GM12878 (cell line): ENCODE data around the gene MYO9B. TPM values are rescaled to one million over a fixed set of nuclear protein-coding genes. Genes with fewer than 3 reads are reported as not detected.

Experiments used
- ATAC-seq: fragments of 200-7000 bp; cut with Tn5 transposase; 3 replicates; pipeline ENCODE4 v1.9.1; 2020; ENCODE audit warnings: mild to moderate bottlenecking, moderate library complexity
- BruUV-seq: library from RNA; stranded (reverse); fragments of 400-500 nt; replicated peaks from 2 replicates; lab custom pipeline; 2021; lab: Mats Ljungman, UMichigan
- CTCF ChIA-PET: fragments of 300-600 bp; sonication (Branson Sonifier 250); formaldehyde crosslinking; extraction: SDS; loops from one replicate; lab custom pipeline; 2021; ENCODE audit warnings: inconsistent platforms; lab: Yijun Ruan, JAX
- POLR2A ChIA-PET: fragments of 350-600 bp; formaldehyde crosslinking; extraction: SDS; loops from one replicate; lab custom pipeline; 2021; ENCODE audit warnings: inconsistent platforms; lab: Charles Lee
- RAD21 ChIA-PET: fragments of 300-600 bp; sonication (Branson Sonifier 250); formaldehyde crosslinking; loops from one replicate; lab custom pipeline; 2023; ENCODE audit warnings: antibody characterized with exemption; ENCODE audit not compliant: unreplicated experiment; lab: Charles Lee
- SMC1A ChIA-PET: fragments of 300-600 bp; sonication (Branson Sonifier 250); formaldehyde crosslinking; loops from one replicate; lab custom pipeline; 2023; ENCODE audit not compliant: unreplicated experiment, uncharacterized antibody; lab: Charles Lee
- DNase-seq: peaks from one replicate; pipeline ENCODE4 v3.0.0-alpha.2; 2011; ENCODE audit warnings: low read depth, low spot score
- FAIRE-seq: peaks from 3 replicates; lab custom pipeline; 2011; peaks lifted over from hg19 to GRCh38; lab: Jason Lieb, UNC
- H2AFZ ChIP-seq: 2 replicates; pipeline ENCODE4 v1.6.0; 2011; ENCODE audit warnings: low read depth, low read length, control low read depth; ENCODE audit not compliant: control insufficient read depth
- H3K27ac ChIP-seq: 2 replicates; pipeline ENCODE4 v1.5.1; 2011; ENCODE audit warnings: control low read depth; ENCODE audit not compliant: control insufficient read depth, insufficient read depth
- H3K27me3 ChIP-seq, 2 experiments: replicated peaks in 1 of 2; 2 replicates each; pipeline versions ENCODE4 v1.6.0 to v1.6.1; 2011; ENCODE audit warnings: low read length in 1 of 2; ENCODE audit not compliant: control insufficient read depth in 2 of 2, insufficient read depth in 2 of 2
- H3K36me3 ChIP-seq, 2 experiments: 2 replicates each; pipeline ENCODE4 v1.5.1; 2011; ENCODE audit warnings: low read length in 1 of 2; ENCODE audit not compliant: control insufficient read depth in 2 of 2, insufficient read depth in 2 of 2
- H3K4me1 ChIP-seq: 2 replicates; pipeline ENCODE4 v1.6.1; 2011; ENCODE audit warnings: mild to moderate bottlenecking, low read length, moderate library complexity, mixed read lengths; ENCODE audit not compliant: control insufficient read depth, insufficient read depth
- H3K4me2 ChIP-seq: 2 replicates; pipeline ENCODE4 v1.6.0; 2011; ENCODE audit warnings: control low read depth; ENCODE audit not compliant: control insufficient read depth, insufficient read depth
- H3K4me3 ChIP-seq: fragments of 200-600 bp; sonication (generic); 2 replicates; pipeline ENCODE4 v1.5.1; 2016
- H3K79me2 ChIP-seq: 2 replicates; pipeline ENCODE4 v1.6.0; 2011; ENCODE audit warnings: low read length; ENCODE audit not compliant: control insufficient read depth, insufficient read depth
- H3K9ac ChIP-seq: 2 replicates; pipeline ENCODE4 v1.8.0; 2011; ENCODE audit warnings: low read length, control low read depth, mixed read lengths; ENCODE audit not compliant: control insufficient read depth, insufficient read depth
- H3K9me3 ChIP-seq: replicated peaks from 3 replicates; pipeline ENCODE4 v1.5.1; 2011; ENCODE audit warnings: mild to moderate bottlenecking, low read length; ENCODE audit not compliant: control insufficient read depth, insufficient read depth
- H4K20me1 ChIP-seq: 2 replicates; pipeline ENCODE4 v1.6.0; 2011; ENCODE audit not compliant: control insufficient read depth, insufficient read depth
- CTCF ChIP-seq, 3 experiments: IDR thresholded peaks in 2 of 3; conservative IDR thresholded peaks in 1 of 3; 2 replicates each; pipeline ENCODE4 v1.5.1; 2011; ENCODE audit warnings: low read depth in 3 of 3, low read length in 3 of 3, mild to moderate bottlenecking in 3 of 3, control low read depth in 2 of 3, moderate library complexity in 2 of 3, inconsistent platforms in 1 of 3, mixed read lengths in 1 of 3; ENCODE audit not compliant: control insufficient read depth in 2 of 3, insufficient read depth in 1 of 3; ENCODE audit errors: extremely low read depth in 1 of 3
- GATAD2B ChIP-seq: fragments of 450-650 bp; conservative IDR thresholded peaks from 2 replicates; pipeline ENCODE4 v1.6.1; 2017; ENCODE audit warnings: low read depth, mild to moderate bottlenecking, moderate library complexity
- RELA ChIP-seq: fragments of 450-650 bp; IDR thresholded peaks from 2 replicates; pipeline ENCODE4 v1.8.0; 2014; ENCODE audit warnings: borderline replicate concordance; ENCODE audit not compliant: partially characterized antibody
- STAT1 ChIP-seq: fragments of 450-650 bp; conservative IDR thresholded peaks from 2 replicates; pipeline ENCODE4 v1.6.1; 2014; ENCODE audit warnings: antibody characterized with exemption, mild to moderate bottlenecking
- YY1 ChIP-seq: IDR thresholded peaks from 2 replicates; pipeline ENCODE4 v1.6.1; 2011; ENCODE audit warnings: low read depth, mild to moderate bottlenecking, low read length
- ZBTB40 ChIP-seq: fragments of 450-650 bp; IDR thresholded peaks from 2 replicates; pipeline ENCODE4 v1.6.1; 2016; ENCODE audit warnings: mild to moderate bottlenecking, moderate library complexity, borderline replicate concordance
- WGBS: methylation state at CpG from one replicate; pipeline ENCODE4 v1.1.6; 2016; ENCODE audit warnings: low lambda C conversion rate; ENCODE audit not compliant: insufficient replicate concordance, insufficient coverage; ENCODE audit errors: missing lambda C conversion rate; 5-methylcytosine and 5-hydroxymethylcytosine counted together
- in situ Hi-C: fragments of 300-500 bp; cut with MboI; formaldehyde crosslinking; loops from 9 replicates; pipeline ENCODE4 v1.14.3; 2018; ENCODE audit warnings: mixed read lengths
- intact Hi-C: fragments of 100-400 bp; cut with micrococcal nuclease; formaldehyde crosslinking; loops from one replicate; pipeline ENCODE4 v1.14.2; 2022; ENCODE audit not compliant: unreplicated experiment
- polyA plus RNA-seq, 11 experiments: library from polyadenylated mRNA; depleted of rRNA in 4 of 11; unstranded in 6 of 11; stranded (reverse) in 5 of 11; fragments of >200 nt; fragmentation: Nextera tagmentation in 4 of 11; fragmentation: Illumina TruSeq in 1 of 11; extraction: Ambion mirVana in 4 of 11; extraction: Trizol in 1 of 11; gene quantifications; 1 replicate in 1 of 11; 2 replicates in 10 of 11; pipeline versions ENCODE4 v1.2.1 to v1.2.3, GENCODE V29; 2011 to 2016; ENCODE audit warnings: inconsistent platforms in 2 of 11, missing spikeins in 2 of 11, low read depth in 1 of 11
- total RNA-seq, 4 experiments: library from RNA; depleted of rRNA in 3 of 4; stranded (reverse); fragments of >200 nt in 3 of 4; fragmentation: Illumina TruSeq in 1 of 4; extraction: Trizol in 1 of 4; gene quantifications; 2 replicates each; pipeline versions ENCODE4 v1.2.1 to v1.2.3, GENCODE V29; 2013 to 2021

MYO9B gene
- total and polyA plus RNA-seq, 10 of the 15 experiments (the other 5 are each of a cell fraction or from before 2014, with no cell fraction given): 5.4 to 165 (median 45.8) TPM

GRCh38 chr19:17037966-17038500, 37.5 kb upstream of the MYO9B start:
- CTCF ChIA-PET: no interaction called here

More at GRCh38 chr19:17037966-17038500, 37.5 kb upstream of the MYO9B start:
- no TSS peak for BruUV-seq
- ATAC-seq (no peak), FAIRE-seq (no peak), DNase-seq (no peak)
- Histone ChIP-seq H4K20me1 (no peaks in the 10 kb centered on the region), H3K9ac (no peak overlapping the region), H3K4me2 (no peak overlapping the region), H3K4me1 (no peaks in the 10 kb centered on the region), H3K36me3 (no peaks in the 10 kb centered on the region; a peak in 1 of 4 replicates), H3K4me3 (no peak overlapping the region), H2AFZ (no peak overlapping the region), H3K79me2 (no peaks in the 10 kb centered on the region), H3K9me3 (no peaks in the 10 kb centered on the region), H3K27ac (no peak overlapping the region), H3K27me3 (no peaks in the 10 kb centered on the region)
- intact Hi-C loops (no loop called here), in situ Hi-C loops (no loop called here)
- ChIA-PET POLR2A (interaction anchor here (0.7 kb wide), 1 partner anchor 269 kb away, joined by 4 read pairs; no protein-coding TSS in a partner anchor), RAD21 (no interaction called here), SMC1A (no interaction called here)
- WGBS: 59% methylated on average over 13 of the region's 15 CpGs
- no peak for TF ChIP-seq STAT1
- no peak for TF ChIP-seq YY1
- TF ChIP-seq RELA: no peak
- no peak for TF ChIP-seq ZBTB40
- no peak for TF ChIP-seq CTCF (IDR thresholded peaks at IDR 0.05 in 2 of 3, conservative IDR thresholded peaks at IDR 0.05 in 1 of 3; ENCODE audit: control insufficient read depth in 2 of 3, extremely low read depth in 1 of 3, insufficient read depth in 1 of 3, low read depth in 3 of 3, low read length in 3 of 3)
- no peak for TF ChIP-seq GATAD2B
